Measurements from ENCODE around the gene FANCI. TPM values are rescaled to one million over a fixed set of nuclear protein-coding genes. Genes with fewer than 3 reads are reported as not detected.

The FANCI gene
- total RNA-seq, 1 donor from 2014 or later = 23.1 TPM

DNA sequence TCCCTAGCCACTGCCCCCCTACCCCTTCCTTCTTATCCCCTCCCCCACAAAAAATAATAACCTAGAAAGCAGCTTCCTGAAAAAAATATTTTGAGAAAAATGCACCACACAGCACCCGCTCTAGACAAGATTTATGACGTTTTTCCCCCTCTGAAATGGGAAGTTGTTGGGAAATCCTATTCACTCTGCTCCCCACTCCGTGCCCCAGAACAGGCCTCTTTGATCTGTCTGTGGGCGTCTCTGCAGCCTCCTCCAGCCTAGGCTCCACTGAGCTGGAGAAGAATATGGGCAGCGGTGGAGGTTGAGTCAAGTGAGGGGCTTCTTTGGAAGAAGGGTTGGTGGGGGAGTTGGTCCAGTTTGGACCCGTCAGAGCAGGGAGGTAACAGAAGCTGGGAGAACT, 119.4 kb downstream of the FANCI start:
- DNase-seq = no peak

DNA sequence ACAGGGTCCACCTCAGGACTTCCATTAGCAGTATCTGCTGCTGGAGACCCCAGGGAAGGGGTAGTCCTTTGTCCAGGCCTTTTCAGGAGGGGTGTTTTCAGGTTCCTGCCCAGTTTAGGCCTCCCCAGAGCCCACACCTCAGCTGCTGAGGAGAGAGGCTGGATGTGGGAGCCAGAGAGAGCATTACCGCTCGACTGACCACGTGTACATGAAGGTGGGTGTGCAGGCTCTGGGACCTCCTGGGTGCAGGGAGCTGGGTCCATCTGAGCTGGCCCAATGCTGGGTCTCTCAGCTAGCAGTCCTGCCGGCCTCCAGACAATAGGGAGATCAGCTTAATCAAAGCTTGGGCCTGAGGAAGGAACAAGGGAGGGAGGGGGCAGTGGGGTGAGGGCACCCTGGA, 120.0 kb downstream of the FANCI start:
- no peak for DNase-seq

DNA sequence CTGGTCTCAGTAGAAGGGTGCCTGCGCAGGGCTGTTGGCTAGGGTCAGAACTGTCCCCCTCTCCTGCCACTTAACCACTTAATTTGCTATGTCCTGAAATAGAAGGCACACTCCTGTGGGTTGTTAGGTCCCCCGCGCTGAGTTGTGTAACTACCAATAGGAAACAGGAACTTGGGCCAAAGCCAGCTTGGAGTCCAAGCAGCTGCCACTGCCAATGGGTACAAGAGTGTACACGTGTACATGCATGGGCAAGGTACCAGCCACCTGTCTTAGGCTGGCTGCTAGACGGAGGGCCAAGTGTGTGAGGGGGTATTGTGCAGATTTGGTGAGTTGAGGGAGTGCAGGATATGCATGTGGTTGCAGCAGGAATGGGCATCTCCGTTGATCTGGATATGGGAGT, 120.6 kb downstream of the FANCI start:
- DNase-seq = no peak

DNA sequence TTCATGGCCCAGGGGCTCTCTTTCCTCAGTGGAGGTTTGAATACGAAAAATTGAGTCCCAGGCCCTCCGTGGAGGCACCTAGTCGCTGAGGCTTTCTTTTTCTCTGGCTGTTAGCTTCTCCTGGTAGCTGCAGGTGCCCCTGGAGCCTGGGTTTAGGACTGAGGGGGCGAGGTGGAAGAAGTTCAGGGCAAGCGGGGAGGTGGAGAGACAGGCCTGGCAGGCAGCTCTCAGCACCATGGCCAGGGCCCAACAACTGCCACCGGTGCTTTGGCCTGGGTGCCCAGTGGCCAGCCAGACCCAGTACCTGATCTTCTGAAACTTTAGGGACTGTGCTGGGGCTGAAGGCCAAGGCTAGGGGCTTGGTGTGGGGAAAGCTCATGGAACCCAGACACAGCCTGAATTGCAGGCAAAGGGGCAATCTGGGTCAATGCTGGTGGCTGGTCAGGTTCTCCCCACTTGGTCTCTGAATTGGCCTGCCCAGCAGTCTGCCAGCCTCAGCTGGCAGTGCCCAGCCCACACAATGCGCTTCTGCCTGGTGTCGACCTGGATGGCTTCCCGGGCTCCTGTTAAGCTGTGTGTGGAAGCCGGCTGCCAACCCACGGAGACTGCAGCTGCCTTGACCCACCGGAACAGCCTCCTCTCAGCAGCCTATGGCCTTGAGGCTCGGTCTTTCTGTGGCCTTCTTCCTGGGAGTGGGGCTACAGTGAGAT, 121.1 kb downstream of the FANCI start:
- DNase-seq = peak; percentile 9

DNA sequence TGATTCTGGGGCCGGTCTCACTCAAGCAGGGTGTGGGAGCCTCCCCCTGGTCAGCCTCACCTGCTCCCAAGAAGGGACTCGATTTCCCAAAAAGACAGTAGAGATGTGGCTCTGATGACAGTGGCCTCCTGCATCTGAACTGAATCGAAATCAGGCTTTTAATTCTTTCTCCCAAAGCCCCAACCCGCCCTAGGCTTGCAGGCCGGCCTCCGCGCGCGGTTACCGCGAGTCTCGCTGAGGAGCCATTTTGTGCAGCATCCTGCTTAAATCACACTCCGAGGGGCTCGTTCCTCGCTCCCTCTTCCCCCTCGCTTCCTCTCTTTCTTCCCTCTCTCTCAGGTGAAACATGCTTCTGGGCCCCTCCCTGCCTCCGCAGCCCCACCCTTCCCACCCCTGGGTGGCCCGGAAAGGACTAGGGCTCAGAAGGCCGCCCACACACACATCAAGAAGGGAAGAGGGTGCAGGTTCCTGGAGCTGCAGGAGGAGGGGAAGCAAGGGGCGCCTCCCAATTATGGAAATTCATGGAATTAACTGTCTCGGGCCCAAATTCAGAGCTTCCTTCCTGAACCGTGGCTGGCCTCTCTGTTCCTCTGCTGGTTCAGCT, 121.8 kb downstream of the FANCI start:
- DNase-seq = no peak

Other genes starting within 250 kb of the FANCI start
- 51.7 and 75.6 TPM in 2 replicates for gene ABHD2, start 155.5 kb upstream of the FANCI start, total RNA-seq
- gene RLBP1, start 22.4 kb upstream of the FANCI start, total RNA-seq = not detected in 2 replicates
- gene POLG, start 90.8 kb downstream of the FANCI start, total RNA-seq = 112 and 114 TPM in 2 replicates